Keratinocyte (primary cell): Measurements from ENCODE around the gene DHODH. TPM values are rescaled to one million over a fixed set of nuclear protein-coding genes. Genes with fewer than 3 reads are reported as not detected.
"Not testable (repeated sequence)": the region's sequence is repeated elsewhere in the genome, so short reads cannot be mapped to it uniquely, and the experiment has no call there.

ENCODE experiments used
- DNase-seq: peaks from one replicate; pipeline ENCODE4 v3.0.0-alpha.2; 2011; ENCODE audit warnings: low read depth, missing footprints, low spot score
- FAIRE-seq: peaks from 2 replicates; lab custom pipeline; 2011; peaks lifted over from hg19 to GRCh38; lab: Jason Lieb, UNC
- H2AFZ ChIP-seq: 2 replicates; pipeline ENCODE4 v1.6.0; 2012; ENCODE audit warnings: low read length, control low read depth, inconsistent platforms; ENCODE audit not compliant: control insufficient read depth
- H3K27ac ChIP-seq: 2 replicates; pipeline ENCODE4 v1.5.1; 2011; ENCODE audit warnings: low read length; ENCODE audit not compliant: control insufficient read depth, insufficient read depth
- H3K27me3 ChIP-seq: 3 replicates; pipeline ENCODE4 v1.6.0; 2011; ENCODE audit warnings: low read length; ENCODE audit not compliant: control insufficient read depth, insufficient read depth; ENCODE audit errors: extremely low read depth
- H3K36me3 ChIP-seq, 2 experiments: 2 replicates in 1 of 2; 3 replicates in 1 of 2; pipeline ENCODE4 v1.5.1; 2011; ENCODE audit warnings: low read length in 2 of 2, mild to moderate bottlenecking in 1 of 2; ENCODE audit not compliant: control insufficient read depth in 2 of 2, insufficient read depth in 2 of 2; ENCODE audit errors: extremely low read depth in 1 of 2
- H3K4me1 ChIP-seq: 3 replicates; pipeline ENCODE4 v1.5.1; 2011; ENCODE audit warnings: low read length; ENCODE audit not compliant: control insufficient read depth, insufficient read depth; ENCODE audit errors: extremely low read depth
- H3K4me2 ChIP-seq: 3 replicates; pipeline ENCODE4 v1.6.0; 2011; ENCODE audit warnings: low read depth, low read length; ENCODE audit not compliant: control insufficient read depth, insufficient read depth; ENCODE audit errors: extremely low read depth
- H3K4me3 ChIP-seq, 3 experiments: fragments of 200-600 bp in 1 of 3; sonication (generic) in 1 of 3; 2 replicates in 2 of 3; 3 replicates in 1 of 3; pipeline ENCODE4 v1.5.1; 2011 to 2016; ENCODE audit warnings: low read length in 3 of 3, mild to moderate bottlenecking in 3 of 3, control low read depth in 2 of 3, inconsistent platforms in 1 of 3, low read depth in 1 of 3, mixed read lengths in 1 of 3, mixed run types in 1 of 3, moderate library complexity in 1 of 3; ENCODE audit not compliant: control insufficient read depth in 2 of 3, insufficient read depth in 2 of 3; ENCODE audit errors: extremely low read depth in 1 of 3
- H3K79me2 ChIP-seq: 2 replicates; pipeline ENCODE4 v1.6.0; 2012; ENCODE audit warnings: low read length; ENCODE audit not compliant: control insufficient read depth, insufficient read depth
- H3K9ac ChIP-seq: 3 replicates; pipeline ENCODE4 v1.6.0; 2011; ENCODE audit warnings: low read length; ENCODE audit not compliant: control insufficient read depth, insufficient read depth; ENCODE audit errors: extremely low read depth
- H3K9me1 ChIP-seq: 3 replicates; pipeline ENCODE4 v1.6.0; 2011; ENCODE audit warnings: low read length; ENCODE audit not compliant: control insufficient read depth, insufficient read depth; ENCODE audit errors: extremely low read depth
- H3K9me3 ChIP-seq: 2 replicates; pipeline ENCODE4 v1.5.1; 2012; ENCODE audit warnings: low read depth, low read length; ENCODE audit not compliant: control insufficient read depth
- H4K20me1 ChIP-seq: 3 replicates; pipeline ENCODE4 v1.6.0; 2011; ENCODE audit warnings: low read length; ENCODE audit not compliant: control insufficient read depth, insufficient read depth; ENCODE audit errors: extremely low read depth
- EZH2 ChIP-seq: IDR thresholded peaks from one replicate; pipeline ENCODE4 v1.6.1; 2012; ENCODE audit warnings: inconsistent platforms, mild to moderate bottlenecking, low read length, moderate library complexity
- dilution Hi-C: fragments of 300-500 bp; cut with MboI; formaldehyde crosslinking; loops from one replicate; pipeline ENCODE4 v1.7.0; 2020; ENCODE audit warnings: low sequenced_read_pairs; ENCODE audit not compliant: extremely low pct_ligation_motif_present
- polyA plus RNA-seq, 5 experiments: library from polyadenylated mRNA; depleted of rRNA in 3 of 5; stranded (reverse) in 3 of 5; stranded (forward) in 1 of 5; unstranded in 1 of 5; fragments of >200 nt; gene quantifications; 1 replicate in 1 of 5; 2 replicates in 3 of 5; 3 replicates in 1 of 5; pipeline versions ENCODE4 v1.2.1 to v1.2.3, GENCODE V29; 2011 to 2012; ENCODE audit warnings: missing spikeins in 2 of 5, low read depth in 1 of 5, low replicate concordance in 1 of 5
- TF ChIP-seq, protein P1 (sequence below), 3 experiments: IDR thresholded peaks in 1 of 3; conservative IDR thresholded peaks in 1 of 3; optimal IDR thresholded peaks in 1 of 3; 2 replicates in 2 of 3; 3 replicates in 1 of 3; pipeline versions ENCODE3 to v1.5.1; 2011; ENCODE audit warnings: low read length in 3 of 3, mild to moderate bottlenecking in 3 of 3, moderate library complexity in 2 of 3, control low read depth in 1 of 3, inconsistent platforms in 1 of 3; ENCODE audit not compliant: insufficient read depth in 2 of 3; ENCODE audit errors: extremely low read depth in 1 of 3

DHODH gene
- polyA plus RNA-seq, 1 donor (not counting 4 experiments of a cell fraction or from before 2014, with no cell fraction given): 5.4 TPM

DNA sequence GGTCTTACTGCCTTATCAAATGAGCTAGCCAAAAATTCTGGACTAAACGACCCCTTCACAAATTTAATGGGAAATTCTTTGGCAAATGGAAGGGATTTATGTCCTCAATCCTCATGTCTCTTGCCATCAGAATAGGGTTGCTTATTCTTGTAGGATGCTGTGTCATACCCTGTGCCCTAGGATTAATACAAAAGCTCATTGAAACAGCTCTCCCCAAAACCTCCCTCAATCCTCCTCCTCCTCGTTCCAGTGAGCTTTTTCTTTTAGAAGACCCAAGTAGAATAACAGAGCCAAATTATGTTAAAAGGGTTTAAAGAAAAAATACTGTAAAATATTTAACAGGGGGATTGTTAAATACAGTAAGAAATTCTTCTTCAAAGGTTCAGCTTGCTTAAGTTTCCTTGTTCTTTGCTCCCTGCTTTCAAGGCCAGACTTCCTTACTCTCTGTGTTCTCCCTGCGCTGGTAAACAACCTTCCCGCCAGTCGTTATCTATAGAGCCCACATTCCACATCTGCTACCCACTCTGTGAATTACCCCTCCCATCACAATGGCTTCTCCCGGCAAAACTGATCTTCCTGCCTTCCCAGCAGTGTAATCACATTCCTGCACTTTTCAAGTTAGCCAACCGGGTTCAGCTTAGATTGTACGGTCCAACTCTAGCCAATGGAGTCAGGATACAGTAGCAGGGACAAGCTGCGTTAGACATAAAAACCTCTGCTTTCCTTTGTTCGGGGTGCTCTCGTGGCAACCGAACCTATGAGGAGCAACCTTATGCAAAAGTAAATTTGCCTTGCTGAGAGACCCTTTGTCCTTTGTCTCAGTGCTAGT, 64.2 kb downstream of the DHODH start:
- TF ChIP-seq, protein P1, sequence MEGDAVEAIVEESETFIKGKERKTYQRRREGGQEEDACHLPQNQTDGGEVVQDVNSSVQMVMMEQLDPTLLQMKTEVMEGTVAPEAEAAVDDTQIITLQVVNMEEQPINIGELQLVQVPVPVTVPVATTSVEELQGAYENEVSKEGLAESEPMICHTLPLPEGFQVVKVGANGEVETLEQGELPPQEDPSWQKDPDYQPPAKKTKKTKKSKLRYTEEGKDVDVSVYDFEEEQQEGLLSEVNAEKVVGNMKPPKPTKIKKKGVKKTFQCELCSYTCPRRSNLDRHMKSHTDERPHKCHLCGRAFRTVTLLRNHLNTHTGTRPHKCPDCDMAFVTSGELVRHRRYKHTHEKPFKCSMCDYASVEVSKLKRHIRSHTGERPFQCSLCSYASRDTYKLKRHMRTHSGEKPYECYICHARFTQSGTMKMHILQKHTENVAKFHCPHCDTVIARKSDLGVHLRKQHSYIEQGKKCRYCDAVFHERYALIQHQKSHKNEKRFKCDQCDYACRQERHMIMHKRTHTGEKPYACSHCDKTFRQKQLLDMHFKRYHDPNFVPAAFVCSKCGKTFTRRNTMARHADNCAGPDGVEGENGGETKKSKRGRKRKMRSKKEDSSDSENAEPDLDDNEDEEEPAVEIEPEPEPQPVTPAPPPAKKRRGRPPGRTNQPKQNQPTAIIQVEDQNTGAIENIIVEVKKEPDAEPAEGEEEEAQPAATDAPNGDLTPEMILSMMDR (optimal IDR thresholded peaks at IDR 0.05 in 1 of 3, IDR thresholded peaks at IDR 0.05 in 1 of 3, conservative IDR thresholded peaks at IDR 0.05 in 1 of 3; ENCODE audit: extremely low read depth in 1 of 3, insufficient read depth in 2 of 3, low read length in 3 of 3): no peak
- TF ChIP-seq EZH2: no peak
- no peaks in the 10 kb centered on the region for H3K36me3 ChIP-seq
- dilution Hi-C loops: no loop called here
- H2AFZ ChIP-seq: no peak overlapping the region
- no peak overlapping the region for H3K4me3 ChIP-seq
- DNase-seq (no peak), FAIRE-seq (no peak)
- no peaks in the 10 kb centered on the region for H3K27me3 ChIP-seq
- H3K9me1 ChIP-seq: no peaks in the 10 kb centered on the region
- H3K4me1 ChIP-seq: no peaks in the 10 kb centered on the region
- H4K20me1 ChIP-seq: no peaks in the 10 kb centered on the region
- H3K27ac ChIP-seq: no peak overlapping the region
- H3K4me2 ChIP-seq: no peak overlapping the region
- no peaks in the 10 kb centered on the region for H3K9me3 ChIP-seq
- H3K9ac ChIP-seq: no peak overlapping the region
- H3K79me2 ChIP-seq: no peaks in the 10 kb centered on the region

DNA sequence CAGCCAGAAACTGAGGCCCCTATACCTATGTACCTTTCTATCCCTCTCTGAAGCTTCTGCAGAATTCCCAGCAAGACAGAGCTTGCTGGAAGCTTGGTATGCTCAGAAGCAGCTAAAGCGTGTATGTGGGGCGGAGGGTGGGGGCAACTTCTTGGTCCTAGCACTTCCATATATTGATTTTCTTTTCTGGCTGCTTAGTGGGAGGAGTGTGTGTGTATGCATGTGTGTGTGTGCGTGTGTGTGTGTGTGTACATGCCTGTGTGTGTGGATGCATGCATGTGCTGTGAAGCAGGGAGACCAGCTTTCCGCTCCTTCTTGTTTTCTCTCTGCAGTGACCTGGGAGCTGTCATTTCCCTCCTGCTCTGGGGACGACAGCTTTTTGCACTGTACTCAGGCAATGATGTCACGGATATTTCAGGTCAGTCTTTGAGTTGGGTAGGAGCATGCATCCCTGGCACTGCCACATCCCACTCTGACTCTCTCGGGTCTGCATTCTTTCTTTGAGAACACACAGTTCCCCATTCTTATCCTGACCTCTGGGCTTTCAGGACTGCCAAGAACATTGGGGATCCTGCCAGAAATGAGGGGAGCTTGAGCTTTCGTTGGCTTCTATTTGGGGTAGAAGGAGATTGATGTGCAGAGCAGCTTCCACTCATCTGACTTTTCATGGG, 65.2 kb downstream of the DHODH start:
- FAIRE-seq (no peak), DNase-seq (no peak)
- H3K9me1 ChIP-seq: no peaks in the 10 kb centered on the region
- H3K27me3 ChIP-seq: no peaks in the 10 kb centered on the region
- H3K36me3 ChIP-seq: no peaks in the 10 kb centered on the region
- H3K9ac ChIP-seq: no peak overlapping the region
- no peak overlapping the region for H3K4me3 ChIP-seq
- dilution Hi-C loops: no loop called here
- no peak overlapping the region for H3K4me2 ChIP-seq
- H3K4me1 ChIP-seq: no peaks in the 10 kb centered on the region
- H3K27ac ChIP-seq: no peak overlapping the region
- no peaks in the 10 kb centered on the region for H3K79me2 ChIP-seq
- H2AFZ ChIP-seq: no peak overlapping the region
- no peak for TF ChIP-seq EZH2
- TF ChIP-seq, protein P1 (optimal IDR thresholded peaks at IDR 0.05 in 1 of 3, IDR thresholded peaks at IDR 0.05 in 1 of 3, conservative IDR thresholded peaks at IDR 0.05 in 1 of 3; ENCODE audit: extremely low read depth in 1 of 3, insufficient read depth in 2 of 3, low read length in 3 of 3): no peak
- no peaks in the 10 kb centered on the region for H4K20me1 ChIP-seq
- H3K9me3 ChIP-seq: no peaks in the 10 kb centered on the region

DNA sequence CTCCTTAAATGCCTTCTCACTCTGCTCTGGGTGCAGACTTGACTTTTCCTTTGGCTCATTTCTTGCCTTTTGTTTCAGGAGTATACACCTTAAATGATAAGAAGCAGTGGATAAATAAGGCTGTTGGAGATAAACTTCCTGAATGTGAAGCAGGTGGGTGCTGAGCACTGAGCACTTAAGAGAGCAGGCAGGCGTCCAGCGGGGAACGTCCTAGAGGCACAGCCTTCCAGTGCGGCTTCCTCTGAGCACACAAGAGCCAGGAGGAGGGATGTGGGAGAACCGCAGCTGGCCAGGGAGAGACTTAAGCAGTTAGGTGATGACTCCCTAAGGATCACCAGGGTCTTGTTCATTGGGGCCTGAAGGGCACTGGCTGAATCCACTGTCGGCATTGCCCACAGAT, 66.5 kb downstream of the DHODH start:
- dilution Hi-C loops, H3K9me3 ChIP-seq, H3K36me3 ChIP-seq, H2AFZ ChIP-seq, H3K27ac ChIP-seq, H4K20me1 ChIP-seq, H3K9me1 ChIP-seq, H3K27me3 ChIP-seq, H3K4me1 ChIP-seq, H3K4me3 ChIP-seq, H3K9ac ChIP-seq, H3K4me2 ChIP-seq, H3K79me2 ChIP-seq, DNase-seq, FAIRE-seq: not testable (repeated sequence)
